ENCODE measurements around the gene AAK1.

Gene AAK1

DNA sequence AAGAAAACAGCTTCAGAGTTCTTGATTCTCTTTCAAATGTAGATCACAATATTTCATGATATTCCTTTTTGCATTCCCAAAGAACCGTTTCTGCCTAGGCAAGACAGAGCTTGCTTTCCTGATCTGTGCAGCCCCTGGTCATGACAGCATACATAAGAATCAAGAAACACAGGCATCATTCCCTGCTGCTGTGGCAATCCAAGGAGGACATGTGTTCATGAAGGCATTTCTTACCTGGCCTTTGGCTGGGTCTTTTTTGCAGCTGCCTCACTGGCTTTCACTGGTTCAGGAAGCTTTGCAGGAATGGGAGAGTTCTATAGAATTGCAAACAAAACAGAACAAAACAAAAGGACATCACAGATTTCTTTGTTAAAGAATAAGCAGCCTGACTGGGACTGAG is 118.7 kb downstream of the AAK1 start:
- no peak for DNase-seq

DNA sequence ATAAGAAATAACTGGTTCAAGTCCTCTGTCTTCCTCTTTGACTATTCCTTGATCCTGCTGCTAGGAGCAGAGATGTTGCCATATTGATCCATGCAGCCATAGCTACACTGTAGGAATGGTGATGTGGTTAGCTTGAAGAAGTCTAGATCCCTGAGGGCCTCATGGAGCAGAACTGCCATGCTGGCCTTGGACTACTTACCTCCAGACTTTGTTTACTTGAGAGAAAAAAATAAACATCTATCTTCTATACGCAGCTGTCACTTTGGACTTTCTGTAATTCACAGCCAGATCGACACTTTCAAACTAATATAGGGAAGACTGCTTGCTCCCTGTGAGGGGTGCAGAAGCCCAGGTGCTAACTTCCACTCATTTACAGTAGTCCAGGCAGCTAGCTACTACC is 121.8 kb downstream of the AAK1 start:
- DNase-seq = no peak

DNA sequence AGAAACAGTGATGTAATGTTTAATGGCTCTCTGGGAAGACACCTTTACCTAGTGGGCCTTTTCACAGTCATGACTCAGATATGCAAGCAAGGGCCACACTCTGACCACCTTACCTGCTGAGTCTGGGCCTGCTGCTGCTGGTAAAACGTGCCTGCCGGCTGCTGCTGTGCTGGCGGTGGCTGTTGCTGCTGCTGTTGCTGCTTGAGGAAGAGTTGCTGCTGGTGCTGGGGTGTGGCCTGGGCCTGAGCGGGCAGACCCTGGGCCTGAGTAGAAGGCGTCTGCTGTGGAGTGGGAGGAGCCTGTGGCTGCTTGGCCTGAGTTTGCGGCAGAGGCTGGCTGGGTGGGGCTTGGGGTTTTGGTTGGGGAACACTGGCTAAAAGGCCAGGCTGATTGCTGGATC is 124.7 kb downstream of the AAK1 start:
- no peak for DNase-seq

DNA sequence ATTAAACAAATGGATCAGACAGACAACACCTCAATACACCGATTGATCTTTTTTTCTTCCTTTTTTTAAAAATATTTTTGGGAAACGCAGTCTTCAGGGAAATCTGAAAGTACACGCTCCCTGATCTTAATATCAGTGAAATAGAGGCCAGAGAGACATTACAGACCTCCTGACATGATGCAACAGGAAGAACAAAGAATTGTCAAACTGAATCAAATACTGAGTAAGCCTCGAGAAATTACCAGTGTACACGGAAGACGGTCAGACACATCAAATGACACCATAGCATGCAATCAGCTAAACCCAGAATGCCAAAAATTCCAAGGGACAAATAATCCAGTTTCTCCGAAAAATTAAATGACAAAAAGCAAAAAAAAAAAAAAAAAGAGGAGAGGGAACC is 126.1 kb downstream of the AAK1 start:
- DNase-seq = no peak

DNA sequence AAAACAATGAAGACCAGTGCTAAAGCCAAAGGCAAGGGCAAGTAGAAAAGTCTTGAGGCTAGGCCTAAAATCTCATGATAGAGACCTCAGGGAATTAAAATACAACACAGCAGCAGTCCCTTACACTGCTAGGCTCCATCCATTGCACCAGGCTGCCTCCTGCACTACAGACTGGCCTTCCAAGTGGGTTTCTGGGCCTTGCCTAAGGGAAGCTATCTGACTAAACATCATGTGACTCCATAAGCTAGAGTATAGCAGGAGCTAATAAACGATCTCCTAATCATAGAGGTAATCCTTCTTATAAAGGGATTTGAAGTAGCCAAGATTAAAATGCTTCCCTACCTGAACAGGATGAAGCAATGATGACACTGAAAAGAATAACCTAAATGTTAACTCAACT is 128.7 kb downstream of the AAK1 start:
- no peak for DNase-seq

DNA sequence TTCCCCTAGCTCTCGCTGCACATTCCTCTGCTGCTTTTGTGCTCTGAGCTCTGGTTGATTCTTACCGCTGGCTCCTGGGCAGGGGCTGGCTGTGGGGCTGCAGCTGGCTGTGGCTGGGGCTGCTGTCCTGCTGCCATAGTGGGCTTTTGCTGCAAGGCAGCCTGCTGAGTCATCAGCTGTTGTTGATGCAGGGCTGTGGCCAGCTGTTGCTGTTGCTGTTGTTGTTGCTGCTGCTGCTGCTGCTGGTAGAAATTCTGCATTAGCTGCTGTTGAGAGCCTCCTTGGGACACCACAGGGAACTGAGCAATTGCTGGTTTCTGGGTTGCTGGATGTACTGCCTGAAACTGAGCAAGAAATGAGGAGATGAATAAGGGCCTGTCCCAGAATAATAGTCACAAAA is 129.1 kb downstream of the AAK1 start:
- no peak for DNase-seq

DNA sequence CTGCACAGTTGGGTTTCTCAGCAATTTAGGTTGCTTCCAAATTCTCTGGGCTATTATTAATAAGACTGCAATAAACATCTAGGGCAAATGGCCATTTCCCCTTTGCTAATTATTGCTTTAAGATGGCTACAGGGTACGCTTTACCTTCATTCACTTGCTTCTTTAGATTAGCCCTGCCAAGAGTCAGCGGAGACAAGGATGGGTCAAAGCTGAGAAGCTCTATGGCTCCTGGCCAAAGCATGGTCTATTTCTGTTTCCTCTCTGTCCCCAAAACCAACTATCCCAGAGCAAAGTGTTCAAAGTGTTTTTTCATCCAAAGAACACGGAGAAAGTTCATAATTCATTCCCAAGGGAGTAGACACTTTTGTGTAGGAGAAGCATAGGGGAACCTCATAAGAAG is 131.1 kb downstream of the AAK1 start:
- DNase-seq = no peak

DNA sequence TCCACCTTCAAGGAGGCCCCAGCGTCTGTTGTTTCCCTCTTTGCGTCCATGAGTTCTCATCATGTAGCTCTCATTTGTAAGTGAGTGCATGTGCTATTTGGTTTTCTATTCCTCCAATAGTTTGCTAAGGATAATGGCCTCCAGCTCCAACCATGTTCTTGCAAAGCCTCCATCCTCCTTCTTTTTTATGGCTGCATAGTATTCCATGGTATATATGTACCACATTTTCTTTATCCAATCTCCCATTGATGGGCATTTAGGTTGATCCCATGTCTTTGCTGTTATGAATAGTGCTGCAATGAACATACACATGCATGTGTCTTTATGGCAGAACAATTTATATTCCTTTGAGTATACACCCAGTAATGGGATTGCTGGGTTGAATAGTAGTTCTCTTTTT is 133.3 kb downstream of the AAK1 start:
- DNase-seq = no peak

DNA sequence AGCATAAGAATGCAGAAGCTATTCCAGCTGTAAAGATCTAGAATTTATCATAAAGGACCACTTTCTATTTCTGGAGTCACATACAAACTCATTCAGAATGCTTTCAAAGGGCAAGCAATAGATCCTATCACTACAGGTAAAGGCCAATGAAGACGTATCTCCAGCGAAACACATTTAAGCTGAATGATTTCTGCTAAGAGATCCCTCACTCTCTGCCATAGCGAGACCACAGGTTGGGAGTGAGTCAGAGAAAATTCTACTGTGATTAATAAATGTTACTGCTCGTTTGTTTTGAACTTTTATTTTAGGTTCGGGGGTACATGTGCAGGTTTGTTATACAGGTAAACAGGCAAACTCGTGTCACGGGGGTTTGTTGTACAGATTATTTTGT is 133.8 kb downstream of the AAK1 start:
- no peak for DNase-seq

DNA sequence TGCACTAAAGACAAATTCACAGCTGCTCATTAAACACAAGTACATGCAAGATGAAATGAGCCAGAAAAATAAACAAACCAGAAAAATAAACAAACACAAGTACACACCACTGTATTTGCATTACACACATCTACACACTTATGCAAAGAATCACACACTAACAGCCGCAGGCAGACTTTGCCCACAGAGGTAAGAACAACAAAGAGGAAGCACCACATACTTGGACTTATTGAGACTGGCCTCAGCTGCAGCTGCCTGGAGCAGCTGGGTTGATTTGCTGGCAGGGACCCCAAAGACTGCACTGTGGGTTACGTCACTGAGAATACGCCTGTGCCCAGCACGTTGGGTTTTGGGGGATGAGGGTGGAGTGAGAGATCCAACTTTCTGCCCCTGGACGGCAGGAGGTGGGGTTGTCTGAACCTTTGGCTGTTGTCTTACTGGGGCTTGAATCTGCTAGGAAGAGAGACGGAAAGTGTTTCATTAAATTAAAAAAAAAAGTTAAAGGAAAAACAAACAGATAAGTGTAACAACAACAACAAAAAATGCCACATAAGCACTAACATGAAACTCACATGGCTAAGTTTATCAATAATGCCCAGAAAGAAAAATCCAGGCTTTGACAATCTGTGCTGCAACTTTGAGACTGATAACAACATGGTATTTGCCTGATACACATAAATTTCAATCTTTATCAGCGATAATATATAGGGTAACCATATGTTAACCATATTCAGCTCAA is 134.4 kb downstream of the AAK1 start:
- no peak for DNase-seq

DNA sequence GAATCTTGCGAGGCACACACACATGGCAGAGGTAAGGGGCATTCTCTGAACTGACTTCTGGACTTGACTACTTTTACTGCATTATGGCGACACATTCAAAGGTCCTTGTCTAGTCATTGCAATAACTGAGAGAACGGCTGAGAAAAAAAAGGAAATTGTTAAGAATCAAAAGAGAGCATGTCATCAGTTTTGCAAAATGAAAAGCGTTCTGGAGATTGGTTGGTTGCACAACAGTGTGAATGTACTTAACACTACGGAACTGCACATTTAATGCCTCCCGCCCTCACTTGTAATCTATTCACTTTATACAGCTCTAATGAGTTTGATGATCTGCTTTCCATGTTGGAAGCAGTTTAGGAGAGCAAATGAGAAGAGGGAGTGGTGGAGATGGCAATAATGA is 137.8 kb downstream of the AAK1 start:
- no peak for DNase-seq

DNA sequence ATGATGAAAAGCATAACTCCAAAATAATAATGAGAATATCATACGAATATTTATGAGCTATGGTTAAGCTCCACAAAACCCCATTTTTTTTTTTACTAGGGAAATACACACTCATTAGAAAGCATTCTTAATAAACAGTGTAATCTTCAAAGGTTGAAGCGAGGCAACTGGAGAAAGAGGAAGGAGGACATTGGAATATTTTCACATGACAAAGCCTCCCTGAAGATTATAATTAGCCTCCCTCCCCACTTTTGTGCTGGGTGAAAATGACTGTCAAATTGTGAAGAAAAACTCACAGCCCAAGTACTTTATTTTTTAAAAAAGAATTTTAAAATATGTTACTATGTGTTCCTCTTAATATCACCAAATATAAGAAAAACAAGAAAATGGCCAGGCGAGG is 142.2 kb downstream of the AAK1 start:
- DNase-seq = no peak

DNA sequence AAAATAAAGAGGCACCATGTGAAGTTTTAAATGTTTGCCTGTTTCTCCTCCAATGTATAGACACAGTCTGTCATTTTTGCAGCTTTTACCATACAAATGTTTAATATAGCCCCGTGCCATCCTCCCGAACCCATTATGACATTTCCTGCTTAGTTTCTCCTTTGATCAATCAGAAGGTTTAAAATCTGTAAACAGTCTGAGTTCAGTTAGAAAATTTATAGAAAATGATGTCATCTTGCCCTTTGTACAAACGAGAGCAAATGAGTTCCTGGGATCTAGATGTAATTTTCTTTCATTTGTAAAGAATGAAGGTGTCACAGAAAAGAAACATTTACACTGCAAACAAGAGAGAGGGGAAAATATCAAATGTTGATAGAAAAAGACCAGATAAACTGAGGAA is 143.6 kb downstream of the AAK1 start:
- no peak for DNase-seq

DNA sequence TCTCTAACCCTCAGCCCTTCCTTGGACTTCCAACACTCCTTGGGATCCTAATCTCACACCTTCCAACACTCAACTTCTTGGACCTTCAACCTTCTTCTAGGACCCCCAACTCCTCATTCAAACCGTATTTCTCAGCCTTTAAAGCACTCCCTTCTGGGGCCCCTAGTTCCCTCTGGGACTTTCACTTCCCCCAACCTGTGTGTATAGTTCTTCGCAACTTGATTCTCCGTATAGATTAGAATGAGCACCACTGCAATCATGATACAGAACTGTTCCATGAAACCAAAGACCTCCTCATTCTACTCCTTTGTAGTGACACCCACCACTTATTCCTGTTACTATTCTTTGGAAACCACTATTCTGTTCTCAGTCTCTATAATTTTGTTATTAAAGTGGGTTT is 144.3 kb downstream of the AAK1 start:
- no peak for DNase-seq

DNA sequence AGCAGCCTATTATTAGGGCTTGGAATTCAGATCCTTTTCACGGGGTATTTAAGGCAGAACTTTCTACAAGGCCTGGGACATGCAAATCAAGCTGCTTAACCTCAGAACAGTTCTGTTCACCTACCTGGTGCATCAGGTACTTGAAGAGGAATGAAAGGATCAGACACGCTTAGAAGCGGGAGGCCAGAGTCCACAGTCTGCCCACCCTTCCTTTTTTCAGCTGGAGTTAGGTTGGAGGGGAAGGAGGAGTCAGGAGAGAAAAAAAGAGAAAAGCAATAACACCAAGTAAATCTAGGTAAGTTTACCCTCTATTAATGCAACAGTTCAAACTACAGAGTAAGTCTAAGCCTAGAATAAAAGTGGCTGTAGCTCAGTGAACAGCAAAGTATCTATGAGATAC is 147.7 kb downstream of the AAK1 start:
- DNase-seq = no peak

DNA sequence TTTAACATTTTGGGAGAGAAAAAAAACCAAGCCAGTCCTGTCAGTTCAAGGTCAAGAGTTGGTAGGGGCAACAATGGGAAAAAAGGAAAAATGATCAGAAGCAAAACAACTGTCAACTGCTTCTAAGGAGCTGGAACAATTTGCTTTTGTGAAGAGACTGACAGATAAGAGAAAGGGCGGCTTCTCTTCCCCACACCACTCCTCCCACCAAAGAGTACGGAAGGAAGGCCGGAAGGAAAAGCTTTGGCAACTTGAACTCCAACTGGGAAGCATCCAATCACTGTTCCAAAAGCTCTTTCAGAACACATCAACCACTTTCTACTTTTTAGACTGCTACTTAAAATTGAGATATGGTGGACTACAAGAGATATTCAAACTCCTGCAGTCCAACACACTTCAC is 148.5 kb downstream of the AAK1 start:
- no peak for DNase-seq

DNA sequence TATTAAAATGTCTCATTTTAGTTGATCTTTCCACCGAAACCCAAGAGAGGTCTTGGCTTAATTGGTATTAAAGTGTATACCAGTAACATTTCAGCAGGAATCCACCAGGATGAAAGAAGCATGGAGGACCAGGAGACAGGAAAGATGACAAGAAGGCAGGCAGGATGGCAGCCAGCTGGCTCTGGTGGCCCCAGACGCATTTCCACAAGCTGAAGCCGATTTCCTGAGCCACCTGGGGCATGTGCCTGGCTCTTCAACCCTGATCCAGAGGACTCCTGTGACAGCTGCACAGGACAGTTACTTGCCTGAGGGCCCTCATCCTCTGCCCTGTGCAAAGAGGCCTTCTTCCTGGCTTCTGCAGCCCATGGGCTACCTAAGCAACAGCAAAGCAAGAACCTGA is 149.4 kb downstream of the AAK1 start:
- DNase-seq = no peak

DNA sequence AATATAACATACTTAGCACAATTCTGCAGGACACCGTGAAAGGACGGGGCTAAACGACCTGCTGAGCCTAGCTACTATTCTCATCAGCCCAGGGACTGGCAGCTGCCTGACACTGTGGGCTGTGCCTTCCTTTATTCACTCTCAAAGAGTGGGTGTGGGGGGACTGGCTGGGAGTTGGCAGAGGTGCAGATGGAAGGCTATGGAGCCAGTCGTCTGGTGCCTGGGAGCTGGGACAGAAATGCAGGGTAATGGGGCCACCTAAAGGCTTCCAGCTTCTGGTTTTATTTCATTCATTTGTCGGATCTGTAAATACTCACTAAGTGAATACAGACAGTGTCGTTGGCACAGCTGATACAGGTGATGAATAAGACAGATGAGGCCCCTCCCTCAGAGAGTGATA is 150.3 kb downstream of the AAK1 start:
- no peak for DNase-seq

DNA sequence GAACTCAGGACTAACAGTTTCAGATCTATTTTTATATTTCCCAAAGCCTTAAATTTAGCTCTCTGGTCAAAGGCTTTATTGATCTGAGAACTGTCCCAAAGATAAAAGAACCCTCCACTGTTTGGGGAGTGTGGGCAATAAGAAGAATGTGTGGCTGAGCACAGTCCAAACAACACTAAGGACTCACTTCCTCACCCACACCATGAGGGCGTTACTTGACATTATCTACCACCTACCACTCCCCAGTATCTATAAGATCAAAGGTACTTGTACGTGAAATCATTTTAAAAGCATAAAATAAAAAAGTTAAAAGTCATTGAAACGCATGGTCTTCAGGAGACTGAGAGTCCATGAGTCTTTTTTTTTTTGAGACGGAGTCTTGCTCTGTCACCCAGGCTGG is 151.7 kb downstream of the AAK1 start:
- DNase-seq = no peak

DNA sequence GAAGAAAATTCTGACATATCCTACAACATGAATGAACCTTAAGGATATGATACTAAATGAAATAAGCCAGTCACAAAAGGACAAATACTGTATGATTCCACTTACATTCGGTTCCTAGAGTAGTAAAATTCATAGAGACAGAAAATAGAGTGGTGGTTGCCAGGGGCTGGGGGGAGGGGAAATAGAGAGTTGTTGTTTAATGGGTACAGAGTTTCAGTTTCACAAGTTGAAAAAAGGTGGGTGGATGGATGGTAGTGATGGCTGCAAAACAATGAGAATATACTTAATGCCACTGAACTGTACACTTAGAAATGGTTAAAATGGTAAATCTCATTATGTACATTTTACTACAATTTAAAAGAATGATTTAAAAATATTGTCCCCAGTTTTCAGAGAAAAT is 153.1 kb downstream of the AAK1 start:
- no peak for DNase-seq

DNA sequence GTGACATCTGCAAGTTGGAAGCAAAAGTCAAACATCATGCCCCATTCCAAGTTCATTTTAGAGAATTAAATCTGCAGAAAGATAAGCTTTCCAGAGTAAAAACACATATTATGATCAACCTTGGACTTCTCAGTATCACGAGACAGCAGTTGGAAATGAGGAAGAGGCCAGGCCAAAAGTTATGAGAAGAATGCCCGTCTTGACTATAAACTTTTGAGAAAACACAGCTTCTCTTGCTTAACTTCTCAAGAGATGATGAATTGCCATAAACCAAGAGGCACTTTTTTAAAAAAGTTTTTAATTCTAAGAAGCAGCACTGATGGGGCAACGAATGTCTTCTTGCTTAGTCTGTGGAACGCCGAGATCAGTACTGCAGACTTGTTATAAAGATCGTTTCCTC is 153.7 kb downstream of the AAK1 start:
- DNase-seq = no peak

DNA sequence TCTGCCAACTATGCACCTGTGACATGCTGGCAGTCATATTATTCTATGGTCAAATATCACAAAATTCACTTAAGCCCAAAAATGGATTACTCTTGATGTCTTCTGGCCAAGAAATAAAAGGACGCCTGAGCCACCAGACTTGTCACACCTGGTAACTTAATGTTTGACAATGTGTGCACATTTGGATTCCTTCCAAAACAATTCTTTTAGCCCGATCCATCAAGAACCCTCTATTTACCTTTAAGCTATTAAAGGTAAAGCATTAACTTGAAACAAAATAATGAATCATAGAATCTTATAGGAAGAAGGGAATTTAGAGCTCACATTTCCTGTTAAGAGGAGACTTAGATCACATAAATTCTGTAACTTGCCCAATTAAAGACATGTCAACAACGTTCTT is 159.8 kb downstream of the AAK1 start:
- no peak for DNase-seq

DNA sequence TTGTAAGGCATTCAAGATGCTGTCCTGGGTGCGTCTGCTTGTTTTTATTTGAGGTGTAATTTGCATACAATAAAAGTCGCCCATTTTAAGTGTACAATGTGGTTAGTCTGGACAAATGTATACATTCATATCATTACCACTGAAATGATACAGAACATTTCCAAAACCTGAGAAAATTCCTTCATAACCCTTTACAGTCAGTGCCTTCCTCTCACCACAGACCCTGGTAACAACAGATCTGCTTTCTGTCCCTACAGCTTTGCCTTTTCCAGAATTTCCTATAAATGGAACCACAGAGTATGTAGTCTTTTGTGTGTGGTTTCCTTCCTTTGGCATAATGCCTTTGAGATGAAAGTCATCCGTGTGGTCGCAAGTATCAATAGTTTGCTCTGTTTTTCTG is 160.5 kb downstream of the AAK1 start:
- DNase-seq = no peak

DNA sequence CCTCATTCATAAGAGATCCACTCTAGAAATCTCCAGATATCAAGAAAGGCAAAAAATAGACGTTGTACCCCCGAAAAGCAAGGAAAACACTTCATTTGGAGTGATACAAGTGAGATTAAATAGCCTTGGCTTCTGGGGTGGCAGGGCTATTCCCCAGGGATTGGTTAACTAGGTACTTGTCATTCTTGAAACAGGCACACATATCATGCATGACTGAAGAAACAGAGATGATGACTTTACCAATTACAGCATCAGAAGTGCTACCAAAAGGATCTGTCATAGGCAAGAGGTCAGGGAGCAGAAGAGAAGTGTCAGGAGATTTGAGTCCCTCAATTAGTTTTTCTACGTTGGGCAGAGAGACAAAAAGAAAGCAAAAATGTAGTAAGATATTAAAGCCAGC is 161.1 kb downstream of the AAK1 start:
- DNase-seq = no peak

DNA sequence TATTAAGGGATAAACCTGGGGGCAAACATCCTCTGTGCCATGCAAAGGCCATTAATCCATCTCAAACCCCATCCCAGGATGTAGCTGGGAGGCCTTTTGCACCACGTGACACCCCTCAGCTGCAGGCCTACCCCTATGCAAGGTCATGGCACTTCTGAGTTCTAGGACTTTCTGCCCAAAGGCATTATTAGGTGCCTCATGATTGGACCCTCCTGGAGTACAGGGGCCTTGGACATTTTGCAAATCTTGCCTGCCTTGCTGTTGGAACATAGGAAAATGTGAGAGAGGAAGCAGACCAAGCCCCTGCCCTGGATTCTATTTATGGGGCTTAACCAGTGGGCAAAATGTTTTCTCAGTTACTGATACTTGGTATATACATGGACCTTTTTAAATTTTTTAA is 162.1 kb downstream of the AAK1 start:
- no peak for DNase-seq

DNA sequence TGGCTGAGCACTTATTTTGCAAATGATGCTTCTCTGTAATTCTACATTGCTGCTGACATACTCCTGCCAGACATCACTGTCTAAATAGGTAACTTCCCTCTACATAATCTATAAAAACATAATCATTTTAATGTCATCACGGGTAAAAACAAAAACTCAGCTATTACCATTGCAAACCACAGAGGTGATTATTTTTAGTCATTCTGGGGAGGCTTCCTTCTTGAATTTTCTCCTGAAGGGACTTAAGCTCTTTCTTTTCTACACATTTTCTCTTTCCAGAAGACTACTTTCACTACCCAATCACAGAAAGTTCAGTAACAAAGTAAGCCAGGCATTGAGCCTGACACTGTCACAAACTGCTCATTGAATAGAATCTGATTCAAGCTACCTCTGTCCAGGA is 165.9 kb downstream of the AAK1 start:
- DNase-seq = no peak

Data from NCI-H524 treated with DMSO at 0.1 percent for 48 hours (cell line).